Heart left ventricle (tissue), 13 donors: Measurements from ENCODE around the gene NDUFV3.
A peak's percentile ranks its signal among the peaks of the same experiment; 100 is the strongest.

Source experiments
- POLR2A ChIP-seq, 2 donors: fragments of 450-650 bp; IDR thresholded peaks; one replicate each; pipeline ENCODE4 v1.6.1; 2017; ENCODE audit warnings: antibody characterized with exemption in 2 of 2, mild to moderate bottlenecking in 2 of 2, moderate library complexity in 2 of 2
- TF ChIP-seq, protein P1 (sequence below), 12 donors: fragments of 200-600 bp; sonication (generic) in 4 of 12; IDR thresholded peaks; one replicate each; pipeline versions ENCODE4 v1.5.0 to v1.8.0; 2018 to 2022; ENCODE audit warnings: antibody characterized with exemption in 12 of 12, mild to moderate bottlenecking in 5 of 12
- donor health status: ischemic (EF 13 %, LVEDD 7.1; RV severe dilation, severe dysfunction).
- donor health status: DM: no; HTN: yes; CAD: no.
- donor health status: DM: no; HTN: no; CAD: no.
- donor health status: ischemic (EF 25% LVEDD 6.9; RV normal size, moderate dysfunction).
- donor health status: ischemic (EF 25% LVEDD 5.7; RV mildly dilated, moderate dysfunction).
- donor health status: ischemic (EF 35%, LVEDD 5.7; RV mildly dilated, moderate dysfunction).
- donor health status: nonischemic (EF 11% LVEDD 7.7; RV severe dilation, severe dysfunction).
- donor health status: DM: yes; HTN: yes; CAD: no.
- donor health status: PGD.
- donor health status: ischemic (EF 29% LVEDD 5.4; RV normal size, mild dysfunction).
- donor health status: nonischemic (EF 23%, LVEDD 6.1; RV moderate dilation, normal function).

DNA sequence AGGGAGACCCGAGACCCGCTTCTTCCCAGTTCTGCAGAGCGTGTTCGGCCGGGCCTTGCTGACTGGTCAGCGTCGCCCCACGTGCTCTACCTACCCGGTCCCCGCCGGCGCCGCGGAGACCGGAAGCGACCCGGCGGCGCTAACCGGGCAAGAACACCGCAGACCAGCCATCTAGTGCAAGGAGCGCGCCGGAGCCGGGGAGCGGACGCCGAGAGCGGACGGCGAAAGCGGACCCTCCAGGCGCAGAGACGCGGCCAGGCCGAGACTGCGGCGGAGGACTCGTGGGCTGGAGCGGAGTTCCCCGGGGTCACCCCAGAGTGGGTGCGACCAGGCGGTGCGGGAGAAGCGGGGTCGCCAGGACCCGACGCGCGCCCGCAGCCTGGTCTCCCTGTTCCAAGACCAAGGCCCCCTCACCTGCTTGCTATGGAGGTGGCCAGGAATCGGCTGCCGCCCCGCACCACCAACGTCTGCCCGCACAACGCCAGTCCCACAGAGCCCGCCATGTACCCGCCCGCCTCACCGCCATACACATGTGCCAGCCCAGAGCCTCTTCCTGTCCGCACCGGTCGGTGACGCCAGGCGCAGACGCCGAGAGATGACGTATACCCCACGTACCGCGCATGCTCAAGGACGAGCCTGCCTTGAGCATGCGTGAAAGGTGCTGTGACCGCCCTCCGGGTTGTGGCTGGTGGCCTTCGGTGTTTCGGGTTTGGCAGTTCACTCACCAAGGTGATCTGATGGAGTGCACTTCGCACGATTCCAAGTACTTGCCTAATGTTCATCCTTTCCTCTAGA is 13.9 kb upstream of the NDUFV3 start, which contains the start of gene WDR4:
- TF ChIP-seq, protein P1, sequence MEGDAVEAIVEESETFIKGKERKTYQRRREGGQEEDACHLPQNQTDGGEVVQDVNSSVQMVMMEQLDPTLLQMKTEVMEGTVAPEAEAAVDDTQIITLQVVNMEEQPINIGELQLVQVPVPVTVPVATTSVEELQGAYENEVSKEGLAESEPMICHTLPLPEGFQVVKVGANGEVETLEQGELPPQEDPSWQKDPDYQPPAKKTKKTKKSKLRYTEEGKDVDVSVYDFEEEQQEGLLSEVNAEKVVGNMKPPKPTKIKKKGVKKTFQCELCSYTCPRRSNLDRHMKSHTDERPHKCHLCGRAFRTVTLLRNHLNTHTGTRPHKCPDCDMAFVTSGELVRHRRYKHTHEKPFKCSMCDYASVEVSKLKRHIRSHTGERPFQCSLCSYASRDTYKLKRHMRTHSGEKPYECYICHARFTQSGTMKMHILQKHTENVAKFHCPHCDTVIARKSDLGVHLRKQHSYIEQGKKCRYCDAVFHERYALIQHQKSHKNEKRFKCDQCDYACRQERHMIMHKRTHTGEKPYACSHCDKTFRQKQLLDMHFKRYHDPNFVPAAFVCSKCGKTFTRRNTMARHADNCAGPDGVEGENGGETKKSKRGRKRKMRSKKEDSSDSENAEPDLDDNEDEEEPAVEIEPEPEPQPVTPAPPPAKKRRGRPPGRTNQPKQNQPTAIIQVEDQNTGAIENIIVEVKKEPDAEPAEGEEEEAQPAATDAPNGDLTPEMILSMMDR (IDR thresholded peaks at IDR 0.05) = peak in 1 of 12 donors; percentile 11
- TF ChIP-seq POLR2A (IDR thresholded peaks at IDR 0.05) = peak in 1 of 2 donors; percentile 87
